GM20431 (cell line): Measurements from ENCODE around the gene GABPA.
"Not testable (repeated sequence)": the region's sequence is repeated elsewhere in the genome, so short reads cannot be mapped to it uniquely, and the experiment has no call there.

Source experiments
- in situ Hi-C: fragments of 300-500 bp; cut with MseI, MboI; formaldehyde crosslinking; loops from one replicate; pipeline ENCODE4 v1.15.0; 2020; ENCODE audit warnings: low sequenced_read_pairs; ENCODE audit not compliant: unreplicated experiment

Gene GABPA

GRCh38 chr21:25734904-25735645, at the start of gene GABPA, which contains the start of gene ATP5PF:
Gene GABPA, plus strand, starts transcription at chr21:25734972. Its CDS starts 6,627 bp downstream, at chr21:25741599.
Gene ATP5PF, minus strand, starts transcription at chr21:25734904. Its CDS starts 5,110 bp downstream, at chr21:25729794.
- in situ Hi-C loops, result loop anchor here (25.0 kb wide), 1 partner anchor 323 kb away; no protein-coding TSS in a partner anchor

GRCh38 chr21:25687787-25688186, 47.0 kb upstream of the GABPA start:
- in situ Hi-C loops, result no loop called here

- in situ Hi-C loops, result no loop called here
These were observed 46.3 kb upstream of the GABPA start for GRCh38 chr21:25688275-25689155.

- in situ Hi-C loops, result no loop called here
These were observed 45.5 kb upstream of the GABPA start for GRCh38 chr21:25689226-25689625.

- in situ Hi-C loops, result no loop called here
These were observed 42.8 kb upstream of the GABPA start for GRCh38 chr21:25691976-25692375.

- in situ Hi-C loops, result not testable (repeated sequence)
These were observed 39.3 kb upstream of the GABPA start for GRCh38 chr21:25695461-25695860.

GRCh38 chr21:25700741-25701140, 34.0 kb upstream of the GABPA start:
- in situ Hi-C loops, result no loop called here

GRCh38 chr21:25701529-25701928, 33.2 kb upstream of the GABPA start:
- in situ Hi-C loops, result no loop called here

- in situ Hi-C loops, result no loop called here
These were observed 26.2 kb upstream of the GABPA start for GRCh38 chr21:25708467-25709065.

GRCh38 chr21:25709684-25710265, 25.0 kb upstream of the GABPA start:
- in situ Hi-C loops, result loop anchor here (10.0 kb wide), 1 partner anchor 95 kb away; no protein-coding TSS in a partner anchor

GRCh38 chr21:25710550-25710949, 24.2 kb upstream of the GABPA start:
- in situ Hi-C loops, result loop anchor here (10.0 kb wide), 1 partner anchor 96 kb away; no protein-coding TSS in a partner anchor

- in situ Hi-C loops, result loop anchor here (10.0 kb wide), 1 partner anchor 99 kb away; no protein-coding TSS in a partner anchor
These were observed 20.7 kb upstream of the GABPA start for GRCh38 chr21:25714066-25714465.

GRCh38 chr21:25717491-25718147, 17.2 kb upstream of the GABPA start:
- in situ Hi-C loops, result loop anchor here (10.0 kb wide), 1 partner anchor 103 kb away; no protein-coding TSS in a partner anchor

GRCh38 chr21:25721987-25722386, 12.8 kb upstream of the GABPA start:
- in situ Hi-C loops, result no loop called here

- in situ Hi-C loops, result no loop called here
These were observed 12.1 kb upstream of the GABPA start for GRCh38 chr21:25722631-25723030.

- in situ Hi-C loops, result loop anchor here (25.0 kb wide), 1 partner anchor 320 kb away; no protein-coding TSS in a partner anchor
These were observed 2.5 kb upstream of the GABPA start for GRCh38 chr21:25732091-25732760.

- in situ Hi-C loops, result loop anchor here (25.0 kb wide), 1 partner anchor 322 kb away; no protein-coding TSS in a partner anchor
These were observed 716 bp upstream of the GABPA start for GRCh38 chr21:25733859-25734653.

GRCh38 chr21:25734654-25734903, 193 bp upstream of the GABPA start:
- in situ Hi-C loops, result loop anchor here (25.0 kb wide), 1 partner anchor 322 kb away; no protein-coding TSS in a partner anchor
